HepG2 (cell line): ENCODE data around the gene CYP26A1. TPM values are rescaled to one million over a fixed set of nuclear protein-coding genes. Genes with fewer than 3 reads are reported as not detected.
A peak's percentile ranks its signal among the peaks of the same experiment; 100 is the strongest.

Source experiments
- HCFC1 ChIP-seq: fragments of 150-350 bp; IDR thresholded peaks from 2 replicates; pipeline ENCODE4 v1.6.1; 2014; ENCODE audit warnings: low read depth, low read length
- MTA1 ChIP-seq: sonication (generic); formaldehyde crosslinking; IDR thresholded peaks from 2 replicates; pipeline ENCODE4 v1.4.0; 2020; ENCODE audit warnings: missing genetic modification reagents, mild to moderate bottlenecking, borderline replicate concordance
- NCOA5 ChIP-seq: sonication (generic); formaldehyde crosslinking; IDR thresholded peaks from 2 replicates; pipeline ENCODE4 v1.4.0; 2020; ENCODE audit warnings: missing genetic modification reagents
- NKX3-1 ChIP-seq: sonication (generic); formaldehyde crosslinking; IDR thresholded peaks from 2 replicates; pipeline ENCODE4 v1.5.0; 2020; ENCODE audit warnings: missing genetic modification reagents
- SIN3A ChIP-seq: IDR thresholded peaks from 2 replicates; pipeline ENCODE4 v1.6.1; 2011; ENCODE audit warnings: low read depth, mild to moderate bottlenecking, control low read depth, low read length, borderline replicate concordance
- SP1 ChIP-seq, 2 experiments: fragments of 450-650 bp in 1 of 2; sonication (generic) in 1 of 2; formaldehyde crosslinking in 1 of 2; IDR thresholded peaks; 2 replicates each; pipeline versions ENCODE4 v1.4.0 to v1.6.1; 2016 to 2020; ENCODE audit warnings: missing genetic modification reagents in 1 of 2
- SRF ChIP-seq: IDR thresholded peaks from 2 replicates; pipeline ENCODE4 v1.6.1; 2011; ENCODE audit warnings: mild to moderate bottlenecking, low read depth, low read length, moderate library complexity
- STAT5B ChIP-seq: sonication (generic); formaldehyde crosslinking; IDR thresholded peaks from 2 replicates; pipeline ENCODE4 v1.4.0; 2020; ENCODE audit warnings: missing genetic modification reagents
- SYNCRIP ChIP-seq: fragments of 200-400 bp; formaldehyde crosslinking; IDR thresholded peaks from 2 replicates; pipeline ENCODE4 v1.6.1; 2018; ENCODE audit warnings: mild to moderate bottlenecking, low read depth, low read length; ENCODE audit not compliant: insufficient read depth
- ZMYM4 ChIP-seq: sonication (generic); formaldehyde crosslinking; IDR thresholded peaks from 2 replicates; pipeline ENCODE4 v1.8.1; 2023; ENCODE audit warnings: mild to moderate bottlenecking, missing genetic modification reagents
- ZNF33B ChIP-seq: sonication (generic); formaldehyde crosslinking; IDR thresholded peaks from 2 replicates; pipeline ENCODE4 v1.5.1; 2020; ENCODE audit warnings: mild to moderate bottlenecking, missing genetic modification reagents
- ZNF367 ChIP-seq: sonication (generic); formaldehyde crosslinking; IDR thresholded peaks from 2 replicates; pipeline ENCODE4 v1.4.0; 2020; ENCODE audit warnings: missing genetic modification reagents, borderline replicate concordance
- ZNF382 ChIP-seq: sonication (generic); formaldehyde crosslinking; IDR thresholded peaks from 2 replicates; pipeline ENCODE4 v1.5.0; 2020; ENCODE audit warnings: missing genetic modification reagents, mild to moderate bottlenecking, borderline replicate concordance
- ZNF616 ChIP-seq: sonication (generic); formaldehyde crosslinking; IDR thresholded peaks from 2 replicates; pipeline ENCODE4 v1.5.0; 2020; ENCODE audit warnings: low read depth, mild to moderate bottlenecking, missing genetic modification reagents
- ZNF703 ChIP-seq: sonication (generic); formaldehyde crosslinking; IDR thresholded peaks from 2 replicates; pipeline ENCODE4 v1.5.1; 2020; ENCODE audit warnings: missing genetic modification reagents, mild to moderate bottlenecking, moderate library complexity, borderline replicate concordance
- ZNF777 ChIP-seq: sonication (generic); formaldehyde crosslinking; IDR thresholded peaks from 2 replicates; pipeline ENCODE4 v1.4.0; 2020; ENCODE audit warnings: missing genetic modification reagents
- ZSCAN29 ChIP-seq: sonication (generic); formaldehyde crosslinking; conservative IDR thresholded peaks from 2 replicates; pipeline ENCODE4 v1.4.0; 2020; ENCODE audit warnings: mild to moderate bottlenecking, missing genetic modification reagents
- polyA plus RNA-seq, 8 experiments: library from polyadenylated mRNA; depleted of rRNA in 3 of 8; stranded (reverse) in 7 of 8; unstranded in 1 of 8; fragments of >200 nt; fragmentation: Illumina TruSeq in 4 of 8; extraction: Trizol in 4 of 8; gene quantifications; 2 replicates each; pipeline versions ENCODE4 v1.2.1 to v1.2.3, GENCODE V29; 2011 to 2016; ENCODE audit warnings: low read depth in 4 of 8, missing spikeins in 1 of 8, mixed read lengths in 1 of 8; ENCODE audit not compliant: insufficient read depth in 1 of 8
- total RNA-seq, 5 experiments: library from RNA; depleted of rRNA; stranded (reverse); fragments of >200 nt; fragmentation: Illumina TruSeq; extraction: Trizol; gene quantifications; 2 replicates each; pipeline ENCODE4 v1.2.3, GENCODE V29; 2016; ENCODE audit warnings: low read depth in 1 of 5
- TF ChIP-seq, protein P1 (sequence below): sonication (generic); formaldehyde crosslinking; IDR thresholded peaks from 2 replicates; pipeline ENCODE4 v1.4.0; 2020; ENCODE audit warnings: missing genetic modification reagents, borderline replicate concordance
- TF ChIP-seq, protein P2 (sequence below): sonication (generic); formaldehyde crosslinking; conservative IDR thresholded peaks from 2 replicates; pipeline ENCODE4 v1.8.0; 2022; ENCODE audit warnings: low read depth, missing genetic modification reagents
- TF ChIP-seq, protein P3 (sequence below): sonication (generic); formaldehyde crosslinking; IDR thresholded peaks from 2 replicates; pipeline ENCODE4 v1.8.0; 2022; ENCODE audit warnings: mild to moderate bottlenecking, missing genetic modification reagents, borderline replicate concordance
- TF ChIP-seq, protein P4 (sequence below): sonication (generic); formaldehyde crosslinking; IDR thresholded peaks from 2 replicates; pipeline ENCODE4 v1.8.1; 2023; ENCODE audit warnings: mild to moderate bottlenecking, missing genetic modification reagents
- TF ChIP-seq, protein P5 (sequence below): sonication (generic); formaldehyde crosslinking; IDR thresholded peaks from 2 replicates; pipeline ENCODE4 v1.5.0; 2020; ENCODE audit warnings: missing genetic modification reagents

CYP26A1 gene
- total and polyA plus RNA-seq, 2 of the 13 experiments (the other 11 are each of a cell fraction or from before 2014, with no cell fraction given) = 0.15 TPM; not detected in 1

DNA sequence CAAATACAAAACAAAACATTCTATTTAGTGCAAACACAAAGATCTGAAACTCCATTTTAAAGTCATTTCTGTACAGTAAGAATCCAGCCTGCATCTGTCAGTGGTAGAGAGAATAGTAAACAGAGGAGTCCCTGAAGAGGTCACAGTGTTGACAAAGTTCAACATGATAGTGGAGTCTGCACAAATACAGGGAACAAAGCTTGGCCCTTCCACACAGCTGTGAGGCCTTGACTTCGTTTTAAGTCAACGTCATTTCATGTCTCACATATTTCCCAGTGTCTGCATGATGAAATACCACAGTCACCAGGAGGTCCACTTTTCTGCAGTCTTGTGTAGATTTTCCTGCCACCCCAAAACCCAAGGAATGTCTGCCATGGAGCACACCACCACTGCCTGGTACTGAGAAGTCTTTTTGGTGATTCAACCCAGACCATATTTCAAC lies 33.0 kb downstream of the CYP26A1 start (continued):
- TF ChIP-seq, protein P1, sequence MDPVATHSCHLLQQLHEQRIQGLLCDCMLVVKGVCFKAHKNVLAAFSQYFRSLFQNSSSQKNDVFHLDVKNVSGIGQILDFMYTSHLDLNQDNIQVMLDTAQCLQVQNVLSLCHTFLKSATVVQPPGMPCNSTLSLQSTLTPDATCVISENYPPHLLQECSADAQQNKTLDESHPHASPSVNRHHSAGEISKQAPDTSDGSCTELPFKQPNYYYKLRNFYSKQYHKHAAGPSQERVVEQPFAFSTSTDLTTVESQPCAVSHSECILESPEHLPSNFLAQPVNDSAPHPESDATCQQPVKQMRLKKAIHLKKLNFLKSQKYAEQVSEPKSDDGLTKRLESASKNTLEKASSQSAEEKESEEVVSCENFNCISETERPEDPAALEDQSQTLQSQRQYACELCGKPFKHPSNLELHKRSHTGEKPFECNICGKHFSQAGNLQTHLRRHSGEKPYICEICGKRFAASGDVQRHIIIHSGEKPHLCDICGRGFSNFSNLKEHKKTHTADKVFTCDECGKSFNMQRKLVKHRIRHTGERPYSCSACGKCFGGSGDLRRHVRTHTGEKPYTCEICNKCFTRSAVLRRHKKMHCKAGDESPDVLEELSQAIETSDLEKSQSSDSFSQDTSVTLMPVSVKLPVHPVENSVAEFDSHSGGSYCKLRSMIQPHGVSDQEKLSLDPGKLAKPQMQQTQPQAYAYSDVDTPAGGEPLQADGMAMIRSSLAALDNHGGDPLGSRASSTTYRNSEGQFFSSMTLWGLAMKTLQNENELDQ (CRISPR knock-in tag) = no peak
- TF ChIP-seq SIN3A = no peak
- no peak for TF ChIP-seq ZNF382 (CRISPR knock-in tag)
- TF ChIP-seq ZNF33B (CRISPR knock-in tag) = no peak
- TF ChIP-seq SRF = no peak
- no peak for TF ChIP-seq ZNF367 (CRISPR knock-in tag)
- peak; percentile 73 for TF ChIP-seq ZMYM4 (CRISPR knock-in tag)
- TF ChIP-seq STAT5B = no peak
- TF ChIP-seq ZSCAN29 (CRISPR knock-in tag) = no peak
- TF ChIP-seq ZNF616 = no peak
- no peak for TF ChIP-seq NCOA5 (CRISPR knock-in tag)
- TF ChIP-seq, protein P2, sequence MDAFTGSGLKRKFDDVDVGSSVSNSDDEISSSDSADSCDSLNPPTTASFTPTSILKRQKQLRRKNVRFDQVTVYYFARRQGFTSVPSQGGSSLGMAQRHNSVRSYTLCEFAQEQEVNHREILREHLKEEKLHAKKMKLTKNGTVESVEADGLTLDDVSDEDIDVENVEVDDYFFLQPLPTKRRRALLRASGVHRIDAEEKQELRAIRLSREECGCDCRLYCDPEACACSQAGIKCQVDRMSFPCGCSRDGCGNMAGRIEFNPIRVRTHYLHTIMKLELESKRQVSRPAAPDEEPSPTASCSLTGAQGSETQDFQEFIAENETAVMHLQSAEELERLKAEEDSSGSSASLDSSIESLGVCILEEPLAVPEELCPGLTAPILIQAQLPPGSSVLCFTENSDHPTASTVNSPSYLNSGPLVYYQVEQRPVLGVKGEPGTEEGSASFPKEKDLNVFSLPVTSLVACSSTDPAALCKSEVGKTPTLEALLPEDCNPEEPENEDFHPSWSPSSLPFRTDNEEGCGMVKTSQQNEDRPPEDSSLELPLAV = no peak
- TF ChIP-seq, protein P3, sequence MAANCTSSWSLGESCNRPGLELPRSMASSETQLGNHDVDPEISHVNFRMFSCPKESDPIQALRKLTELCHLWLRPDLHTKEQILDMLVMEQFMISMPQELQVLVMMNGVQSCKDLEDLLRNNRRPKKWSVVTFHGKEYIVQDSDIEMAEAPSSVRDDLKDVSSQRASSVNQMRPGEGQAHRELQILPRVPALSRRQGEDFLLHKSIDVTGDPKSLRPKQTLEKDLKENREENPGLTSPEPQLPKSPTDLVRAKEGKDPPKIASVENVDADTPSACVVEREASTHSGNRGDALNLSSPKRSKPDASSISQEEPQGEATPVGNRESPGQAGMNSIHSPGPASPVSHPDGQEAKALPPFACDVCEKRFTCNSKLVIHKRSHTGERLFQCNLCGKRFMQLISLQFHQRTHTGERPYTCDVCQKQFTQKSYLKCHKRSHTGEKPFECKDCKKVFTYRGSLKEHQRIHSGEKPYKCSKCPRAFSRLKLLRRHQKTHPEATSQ = no peak; the same call in 1 of the 2 replicates
- TF ChIP-seq HCFC1 = no peak
- TF ChIP-seq NKX3-1 (CRISPR knock-in tag) = peak; percentile 70; the same call in 1 of the 2 replicates
- TF ChIP-seq ZNF703 (CRISPR knock-in tag) = no peak
- TF ChIP-seq, protein P4, sequence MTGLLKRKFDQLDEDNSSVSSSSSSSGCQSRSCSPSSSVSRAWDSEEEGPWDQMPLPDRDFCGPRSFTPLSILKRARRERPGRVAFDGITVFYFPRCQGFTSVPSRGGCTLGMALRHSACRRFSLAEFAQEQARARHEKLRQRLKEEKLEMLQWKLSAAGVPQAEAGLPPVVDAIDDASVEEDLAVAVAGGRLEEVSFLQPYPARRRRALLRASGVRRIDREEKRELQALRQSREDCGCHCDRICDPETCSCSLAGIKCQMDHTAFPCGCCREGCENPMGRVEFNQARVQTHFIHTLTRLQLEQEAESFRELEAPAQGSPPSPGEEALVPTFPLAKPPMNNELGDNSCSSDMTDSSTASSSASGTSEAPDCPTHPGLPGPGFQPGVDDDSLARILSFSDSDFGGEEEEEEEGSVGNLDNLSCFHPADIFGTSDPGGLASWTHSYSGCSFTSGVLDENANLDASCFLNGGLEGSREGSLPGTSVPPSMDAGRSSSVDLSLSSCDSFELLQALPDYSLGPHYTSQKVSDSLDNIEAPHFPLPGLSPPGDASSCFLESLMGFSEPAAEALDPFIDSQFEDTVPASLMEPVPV (CRISPR knock-in tag) = no peak
- TF ChIP-seq MTA1 (CRISPR knock-in tag) = no peak; the same call in 1 of the 2 replicates
- no peak for TF ChIP-seq ZNF777
- TF ChIP-seq, protein P5, sequence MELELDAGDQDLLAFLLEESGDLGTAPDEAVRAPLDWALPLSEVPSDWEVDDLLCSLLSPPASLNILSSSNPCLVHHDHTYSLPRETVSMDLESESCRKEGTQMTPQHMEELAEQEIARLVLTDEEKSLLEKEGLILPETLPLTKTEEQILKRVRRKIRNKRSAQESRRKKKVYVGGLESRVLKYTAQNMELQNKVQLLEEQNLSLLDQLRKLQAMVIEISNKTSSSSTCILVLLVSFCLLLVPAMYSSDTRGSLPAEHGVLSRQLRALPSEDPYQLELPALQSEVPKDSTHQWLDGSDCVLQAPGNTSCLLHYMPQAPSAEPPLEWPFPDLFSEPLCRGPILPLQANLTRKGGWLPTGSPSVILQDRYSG (CRISPR knock-in tag) = no peak
- no peak for TF ChIP-seq SP1 (IDR thresholded peaks at IDR 0.05)
- TF ChIP-seq SP1 (CRISPR knock-in tag; IDR thresholded peaks at IDR 0.05) = no peak
- TF ChIP-seq SYNCRIP = no peak
